Adrenal gland (tissue), 12 donors: ENCODE measurements around the gene SYNGR1. TPM values are rescaled to one million over a fixed set of nuclear protein-coding genes. Genes with fewer than 3 reads are reported as not detected.
"Not testable (repeated sequence)": the region's sequence is repeated elsewhere in the genome, so short reads cannot be mapped to it uniquely, and the experiment has no call there.

Source experiments
- DNase-seq, 7 donors: peaks; one replicate each; pipeline ENCODE4 v3.0.0-alpha.2; 2019 to 2020
- H3K27ac ChIP-seq, 5 donors: fragments of 200-600 bp; sonication (generic) in 4 of 5; 1 replicate in 3 of 5; 2 replicates in 2 of 5; pipeline versions ENCODE4 v1.5.1 to v1.8.0; 2016 to 2020; ENCODE audit warnings: mild to moderate bottlenecking in 1 of 5
- H3K27me3 ChIP-seq: fragments of 200-600 bp; 2 replicates; pipeline ENCODE4 v1.8.0; 2021
- H3K36me3 ChIP-seq, 2 donors: fragments of 200-600 bp; replicated peaks in 1 of 2; 1 replicate in 1 of 2; 2 replicates in 1 of 2; pipeline versions ENCODE4 v1.5.1 to v1.8.0; 2018 to 2022
- H3K4me1 ChIP-seq, 2 donors: fragments of 200-600 bp; replicated peaks in 1 of 2; 1 replicate in 1 of 2; 2 replicates in 1 of 2; pipeline versions ENCODE4 v1.5.1 to v1.8.0; 2018 to 2021
- H3K4me3 ChIP-seq, 4 donors: fragments of 200-600 bp; sonication (generic) in 3 of 4; one replicate each; pipeline ENCODE4 v1.5.1; 2016 to 2018
- H3K9me3 ChIP-seq, 3 donors: fragments of 200-600 bp; sonication (generic) in 1 of 3; replicated peaks in 1 of 3; 1 replicate in 2 of 3; 2 replicates in 1 of 3; pipeline versions ENCODE4 v1.5.1 to v1.8.0; 2016 to 2021
- POLR2A ChIP-seq, 2 donors: fragments of 450-650 bp; IDR thresholded peaks; one replicate each; pipeline ENCODE4 v1.6.1; 2017; ENCODE audit warnings: antibody characterized with exemption in 2 of 2, mild to moderate bottlenecking in 2 of 2, moderate library complexity in 1 of 2
- WGBS, 4 donors: extraction: QIAGEN DNeasy Blood & Tissue Kit in 2 of 4; methylation state at CpG; one replicate each; pipeline versions ENCODE4 v1.1.5 to v1.1.7; 2013 to 2017; 5-methylcytosine and 5-hydroxymethylcytosine counted together
- intact Hi-C, 2 donors: fragments of 100-400 bp; cut with DNase I; formaldehyde crosslinking; loops; one replicate each; pipeline versions ENCODE4 v1.14.1 to v1.15.0; 2022 to 2023
- polyA plus RNA-seq, 3 donors: library from polyadenylated mRNA; stranded (reverse); fragments of 200-250 nt in 2 of 3; fragments of 350-450 nt in 1 of 3; fragmentation: Illumina TruSeq in 1 of 3; extraction: RNeasy Lipid Tissue Mini Kit (QIAGEN cat#74804) in 1 of 3; gene quantifications; one replicate each; pipeline ENCODE4 v1.2.3, GENCODE V29; 2013 to 2014
- total RNA-seq, 9 donors: library from RNA; depleted of rRNA in 4 of 9; stranded (reverse); fragments of >200 nt in 4 of 9; fragments of 120-200 nt in 1 of 9; fragmentation: NEBNext Ultra II Directional in 1 of 9; extraction: Animal tissue kit (Norgen Biotek cat#: 25700) in 1 of 9; gene quantifications; one replicate each; pipeline versions ENCODE4 v1.1.0 to v1.2.4, GENCODE V29; 2013 to 2023
- TF ChIP-seq, protein P1 (sequence below), 6 experiments: fragments of 450-650 bp in 4 of 6; fragments of 200-600 bp in 2 of 6; sonication (generic) in 1 of 6; IDR thresholded peaks; 1 replicate in 5 of 6; 2 replicates in 1 of 6; pipeline versions ENCODE4 v1.5.1 to v1.8.0; 2016 to 2021; ENCODE audit warnings: antibody characterized with exemption in 6 of 6, mild to moderate bottlenecking in 2 of 6, moderate library complexity in 1 of 6
- donor health status: healthy with polysubstance abuse.
- donor health status: Bipolar disorder and iron deficiency.
- donor health status: DM: yes; HTN: yes; CAD: no.
- donor health status: DM: no; HTN: no; CAD: no.
- donor health status: DM: no; HTN: no; CAD: no.
- donor health status: DM: yes; HTN: yes; CAD: no.

Gene SYNGR1
- total and polyA plus RNA-seq, 12 donors = 8.5 to 80.0 (median 28.2) TPM

DNA sequence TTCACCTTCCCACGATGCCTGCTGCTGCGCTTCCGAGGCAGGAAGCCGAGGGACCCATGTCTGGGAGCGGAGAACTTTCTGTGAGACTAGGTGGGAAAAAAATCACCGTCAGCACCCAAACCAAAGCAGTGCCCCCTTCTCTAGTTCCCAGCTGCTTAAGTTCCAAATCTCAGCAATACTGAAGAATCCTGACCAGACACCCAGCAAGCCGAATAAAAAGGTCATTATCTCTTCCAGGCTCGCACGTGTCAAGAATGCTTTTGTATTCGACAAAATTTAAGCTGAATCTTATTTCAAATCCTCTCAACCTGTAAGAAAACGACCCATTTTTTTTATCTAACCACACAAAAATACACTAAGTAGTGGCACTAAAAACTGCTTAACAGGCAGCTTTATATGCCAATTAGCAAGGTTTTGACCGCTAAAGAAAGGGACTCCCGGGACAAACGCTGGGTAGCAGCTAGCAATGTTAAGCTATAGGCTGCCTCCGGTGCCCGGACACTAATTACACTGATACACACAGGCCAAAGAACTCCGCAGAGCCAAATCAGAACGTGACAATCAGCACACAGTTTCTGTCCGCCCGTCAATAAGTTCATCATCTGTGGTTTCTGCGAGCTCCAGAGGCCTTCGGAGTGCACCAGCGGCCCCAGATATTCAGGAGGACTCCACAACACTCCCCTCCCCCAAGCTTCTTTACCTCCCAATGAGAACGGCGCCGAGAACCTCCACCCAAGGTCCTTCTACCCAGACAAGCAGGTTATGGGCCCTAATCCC lies 31.1 kb upstream of the SYNGR1 start:
- intact Hi-C loops = loop anchor here in 1 of 2 donors (10.0 kb wide), 1 partner anchor 314 kb away; no protein-coding TSS in a partner anchor
- TF ChIP-seq, protein P1, sequence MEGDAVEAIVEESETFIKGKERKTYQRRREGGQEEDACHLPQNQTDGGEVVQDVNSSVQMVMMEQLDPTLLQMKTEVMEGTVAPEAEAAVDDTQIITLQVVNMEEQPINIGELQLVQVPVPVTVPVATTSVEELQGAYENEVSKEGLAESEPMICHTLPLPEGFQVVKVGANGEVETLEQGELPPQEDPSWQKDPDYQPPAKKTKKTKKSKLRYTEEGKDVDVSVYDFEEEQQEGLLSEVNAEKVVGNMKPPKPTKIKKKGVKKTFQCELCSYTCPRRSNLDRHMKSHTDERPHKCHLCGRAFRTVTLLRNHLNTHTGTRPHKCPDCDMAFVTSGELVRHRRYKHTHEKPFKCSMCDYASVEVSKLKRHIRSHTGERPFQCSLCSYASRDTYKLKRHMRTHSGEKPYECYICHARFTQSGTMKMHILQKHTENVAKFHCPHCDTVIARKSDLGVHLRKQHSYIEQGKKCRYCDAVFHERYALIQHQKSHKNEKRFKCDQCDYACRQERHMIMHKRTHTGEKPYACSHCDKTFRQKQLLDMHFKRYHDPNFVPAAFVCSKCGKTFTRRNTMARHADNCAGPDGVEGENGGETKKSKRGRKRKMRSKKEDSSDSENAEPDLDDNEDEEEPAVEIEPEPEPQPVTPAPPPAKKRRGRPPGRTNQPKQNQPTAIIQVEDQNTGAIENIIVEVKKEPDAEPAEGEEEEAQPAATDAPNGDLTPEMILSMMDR (IDR thresholded peaks at IDR 0.05) = no peak
- Histone ChIP-seq H3K9me3 (no peaks in the 10 kb centered on the region), H3K4me1 (peaks cover 46% of the 10 kb centered on the region in 2 donors), H3K27me3 (no peaks in the 10 kb centered on the region), H3K4me3 (peak overlapping the region; percentile 49 to 78 (median 74)), H3K36me3 (peaks cover 0 to 45% of the 10 kb centered on the region in 2 donors), H3K27ac (peak overlapping the region; percentile 98 to 99 (median 99))
- peak in 6 of 7 donors; percentile 51 to 78 (median 63) for DNase-seq
- 2 to 5% (median 2%) methylated on average over 19 to 26 of the region's 26 CpGs for WGBS, 4 donors

DNA sequence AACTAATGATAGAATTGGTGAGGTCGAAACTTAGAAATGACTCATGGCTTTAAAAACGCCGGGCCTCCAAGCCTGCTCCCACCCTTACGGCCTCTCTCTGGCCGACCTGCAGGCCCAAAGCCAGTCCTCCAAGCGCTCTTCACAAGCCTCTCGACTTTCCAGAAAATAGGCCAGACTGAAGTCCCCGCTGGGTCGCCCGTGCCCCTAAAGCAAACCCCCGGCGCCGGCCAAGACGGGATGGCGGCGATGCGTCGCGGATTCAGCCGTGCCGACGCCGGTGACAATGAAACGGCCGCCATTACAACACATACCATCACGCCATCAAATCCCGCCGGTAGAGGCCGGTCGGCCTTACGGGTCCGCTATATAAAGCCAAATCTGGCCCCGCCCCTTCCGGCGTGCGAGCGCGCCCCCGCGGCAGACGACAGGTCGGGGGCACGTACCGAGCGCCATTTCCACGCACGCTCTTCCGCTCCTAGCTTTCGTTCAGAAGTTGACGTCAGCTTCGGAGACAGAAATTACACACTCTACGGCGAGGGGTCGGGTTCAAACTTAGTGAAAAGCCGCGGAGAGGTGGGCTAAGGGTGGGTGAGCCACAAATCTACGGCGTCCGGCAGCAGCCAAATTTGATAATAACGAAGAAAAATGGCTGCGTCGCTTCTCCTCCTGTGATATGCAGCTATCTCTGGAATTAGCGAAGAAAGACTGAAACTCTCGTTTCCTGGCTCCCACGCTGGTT lies 30.3 kb upstream of the SYNGR1 start, which contains the start of gene RPL3:
RPL3 (minus strand) TSS at position 340 of the 739 bp plus-strand sequence; CDS start at position 314, 26 bp downstream.
- DNase-seq = peak; percentile 95 to 98 (median 97)
- intact Hi-C loops = loop anchor here in 1 of 2 donors (10.0 kb wide), 1 partner anchor 315 kb away; no protein-coding TSS in a partner anchor
- Histone ChIP-seq H3K4me1 (peaks cover 38% of the 10 kb centered on the region in 2 donors), H3K27ac (peak within 1 kb of the TSS; percentile 98 to 99 (median 99)), H3K4me3 (peak within 1 kb of the TSS; percentile 49 to 93 (median 76)), H3K36me3 (peaks cover 0 to 37% of the 10 kb centered on the region in 2 donors), H3K27me3 (no peaks in the 10 kb centered on the region), H3K9me3 (no peaks in the 10 kb centered on the region)
- 0% methylated on average over 29 to 65 of the region's 65 CpGs for WGBS, 4 donors
- TF ChIP-seq POLR2A (IDR thresholded peaks at IDR 0.05) = peak; percentile 89 to 95
- TF ChIP-seq, protein P1 (IDR thresholded peaks at IDR 0.05) = peak in 3 of 6 experiments; percentile 7 to 30 (median 29)

DNA sequence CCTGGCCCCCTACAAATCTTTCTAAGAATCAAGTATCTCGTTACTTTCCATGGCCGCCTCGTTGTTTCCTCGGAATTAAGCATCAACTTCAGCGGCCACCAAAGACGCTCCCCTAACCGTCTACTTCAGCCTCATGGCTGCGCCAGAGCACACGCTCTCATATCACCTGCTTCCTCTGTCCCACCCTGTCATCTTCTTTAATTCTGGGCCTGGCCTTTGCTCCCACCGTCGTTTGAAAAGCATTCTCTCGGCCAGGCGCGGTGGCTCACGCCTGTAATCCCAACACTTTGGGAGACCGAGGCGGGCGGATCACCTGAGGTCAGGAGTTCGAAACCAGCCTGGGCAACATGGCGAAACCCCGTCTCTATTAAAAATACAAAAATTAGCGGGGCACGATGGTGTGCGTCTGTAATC lies 29.2 kb upstream of the SYNGR1 start:
- DNase-seq = peak in 1 of 7 donors; percentile 69
- intact Hi-C loops, H3K27me3 ChIP-seq, H3K9me3 ChIP-seq: not testable (repeated sequence)
- Histone ChIP-seq H3K27ac (peak overlapping the region in 4 of 5 donors; percentile 98 to 99 (median 98)), H3K4me1 (peaks cover 26% of the 10 kb centered on the region in 2 donors), H3K36me3 (peaks cover 0 to 25% of the 10 kb centered on the region in 2 donors), H3K4me3 (peak overlapping the region in 1 of 4 donors; percentile 73)
- 87 to 91% (median 89%) methylated on average over 24 of the region's 24 CpGs for WGBS, 4 donors

GRCh38 chr22:39325392-39325932 lies 24.3 kb upstream of the SYNGR1 start:
- intact Hi-C loops = no loop called here
- Histone ChIP-seq H3K9me3 (no peaks in the 10 kb centered on the region), H3K36me3 (no peaks in the 10 kb centered on the region), H3K27ac (no peak overlapping the region), H3K4me1 (no peaks in the 10 kb centered on the region), H3K27me3 (no peaks in the 10 kb centered on the region), H3K4me3 (no peak overlapping the region)
- WGBS, 4 donors = 66 to 78% (median 70%) methylated on average over 2 of the region's 2 CpGs
- DNase-seq = no peak
- no peak for TF ChIP-seq POLR2A (IDR thresholded peaks at IDR 0.05)
- TF ChIP-seq, protein P1 (IDR thresholded peaks at IDR 0.05) = no peak
